ENCODE results near the gene MAP7D3. TPM values are rescaled to one million over a fixed set of nuclear protein-coding genes. Genes with fewer than 3 reads are reported as not detected.
"Not testable (repeated sequence)": the region's sequence is repeated elsewhere in the genome, so short reads cannot be mapped to it uniquely, and the experiment has no call there.

The MAP7D3 gene, protein sequence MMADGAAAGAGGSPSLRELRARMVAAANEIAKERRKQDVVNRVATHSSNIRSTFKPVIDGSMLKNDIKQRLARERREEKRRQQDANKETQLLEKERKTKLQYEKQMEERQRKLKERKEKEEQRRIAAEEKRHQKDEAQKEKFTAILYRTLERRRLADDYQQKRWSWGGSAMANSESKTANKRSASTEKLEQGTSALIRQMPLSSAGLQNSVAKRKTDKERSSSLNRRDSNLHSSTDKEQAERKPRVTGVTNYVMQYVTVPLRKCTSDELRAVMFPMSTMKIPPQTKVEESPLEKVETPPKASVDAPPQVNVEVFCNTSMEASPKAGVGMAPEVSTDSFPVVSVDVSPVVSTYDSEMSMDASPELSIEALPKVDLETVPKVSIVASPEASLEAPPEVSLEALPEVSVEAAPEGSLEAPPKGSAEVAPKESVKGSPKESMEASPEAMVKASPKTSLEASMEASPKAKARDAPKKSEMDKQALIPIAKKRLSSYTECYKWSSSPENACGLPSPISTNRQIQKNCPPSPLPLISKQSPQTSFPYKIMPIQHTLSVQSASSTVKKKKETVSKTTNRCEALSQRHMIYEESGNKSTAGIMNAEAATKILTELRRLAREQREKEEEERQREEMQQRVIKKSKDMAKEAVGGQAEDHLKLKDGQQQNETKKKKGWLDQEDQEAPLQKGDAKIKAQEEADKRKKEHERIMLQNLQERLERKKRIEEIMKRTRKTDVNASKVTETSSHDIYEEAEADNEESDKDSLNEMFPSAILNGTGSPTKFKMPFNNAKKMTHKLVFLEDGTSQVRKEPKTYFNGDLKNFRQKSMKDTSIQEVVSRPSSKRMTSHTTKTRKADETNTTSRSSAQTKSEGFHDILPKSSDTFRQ
- total RNA-seq, result 14.5 and 19.9 TPM in 2 replicates

DNA sequence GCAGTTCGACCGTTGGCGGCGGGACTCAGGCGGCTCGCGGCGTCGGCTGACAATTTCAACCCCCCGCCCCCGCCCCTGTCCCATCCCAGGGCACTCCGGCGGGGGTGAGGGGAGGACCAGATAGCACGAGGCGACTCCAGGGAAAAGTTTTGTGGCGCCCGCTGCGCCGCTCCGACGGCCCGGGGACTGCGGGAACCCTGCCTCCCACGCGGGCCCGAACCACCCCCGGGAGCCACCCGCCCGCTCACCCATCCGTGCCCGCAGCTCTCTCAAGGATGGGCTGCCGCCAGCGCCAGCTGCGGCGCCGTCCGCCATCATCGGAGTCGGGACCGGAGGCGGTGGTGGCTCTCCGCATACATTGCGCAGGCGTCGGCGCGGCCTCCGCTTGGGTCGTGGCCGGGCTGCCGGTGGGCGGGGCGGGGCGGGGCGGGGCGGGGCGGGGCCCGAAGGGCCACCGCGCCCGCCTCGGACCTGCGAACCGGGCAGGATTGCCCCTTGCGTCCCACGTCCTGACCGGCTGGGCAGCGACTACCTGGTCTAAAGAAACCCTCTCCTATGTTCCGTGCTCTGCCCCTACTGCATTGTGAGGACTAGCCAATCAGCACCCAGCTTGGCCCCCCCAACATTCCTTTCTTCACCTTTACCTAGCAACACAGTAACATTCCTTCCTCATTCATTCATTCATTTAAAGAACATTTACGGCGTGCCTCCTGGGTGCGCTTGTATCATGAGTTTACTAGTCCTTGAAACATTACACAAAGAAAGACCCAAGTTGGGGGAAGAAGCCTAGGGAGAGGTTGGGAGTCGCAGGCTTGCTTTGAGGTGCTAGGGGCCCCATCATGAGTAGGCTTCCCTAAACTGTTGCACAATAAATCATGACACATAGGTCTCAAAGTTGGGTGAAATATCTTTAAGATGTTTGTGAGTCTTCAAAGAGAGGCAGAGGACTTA is at the start of gene MAP7D3:
TSS of gene MAP7D3 (minus strand) at position 360 of the 951 bp plus-strand sequence. CDS start at position 318, 42 bp downstream.
- TF ChIP-seq, protein P1, sequence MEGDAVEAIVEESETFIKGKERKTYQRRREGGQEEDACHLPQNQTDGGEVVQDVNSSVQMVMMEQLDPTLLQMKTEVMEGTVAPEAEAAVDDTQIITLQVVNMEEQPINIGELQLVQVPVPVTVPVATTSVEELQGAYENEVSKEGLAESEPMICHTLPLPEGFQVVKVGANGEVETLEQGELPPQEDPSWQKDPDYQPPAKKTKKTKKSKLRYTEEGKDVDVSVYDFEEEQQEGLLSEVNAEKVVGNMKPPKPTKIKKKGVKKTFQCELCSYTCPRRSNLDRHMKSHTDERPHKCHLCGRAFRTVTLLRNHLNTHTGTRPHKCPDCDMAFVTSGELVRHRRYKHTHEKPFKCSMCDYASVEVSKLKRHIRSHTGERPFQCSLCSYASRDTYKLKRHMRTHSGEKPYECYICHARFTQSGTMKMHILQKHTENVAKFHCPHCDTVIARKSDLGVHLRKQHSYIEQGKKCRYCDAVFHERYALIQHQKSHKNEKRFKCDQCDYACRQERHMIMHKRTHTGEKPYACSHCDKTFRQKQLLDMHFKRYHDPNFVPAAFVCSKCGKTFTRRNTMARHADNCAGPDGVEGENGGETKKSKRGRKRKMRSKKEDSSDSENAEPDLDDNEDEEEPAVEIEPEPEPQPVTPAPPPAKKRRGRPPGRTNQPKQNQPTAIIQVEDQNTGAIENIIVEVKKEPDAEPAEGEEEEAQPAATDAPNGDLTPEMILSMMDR (IDR thresholded peaks at IDR 0.05; ENCODE audit: insufficient read depth, low read depth, low read length), result no peak
- H3K4me3 ChIP-seq (ENCODE audit: low read depth, low read length), result peak within 1 kb of the TSS; percentile 71
- DNase-seq (ENCODE audit: low read depth), result peak; percentile 48

DNA sequence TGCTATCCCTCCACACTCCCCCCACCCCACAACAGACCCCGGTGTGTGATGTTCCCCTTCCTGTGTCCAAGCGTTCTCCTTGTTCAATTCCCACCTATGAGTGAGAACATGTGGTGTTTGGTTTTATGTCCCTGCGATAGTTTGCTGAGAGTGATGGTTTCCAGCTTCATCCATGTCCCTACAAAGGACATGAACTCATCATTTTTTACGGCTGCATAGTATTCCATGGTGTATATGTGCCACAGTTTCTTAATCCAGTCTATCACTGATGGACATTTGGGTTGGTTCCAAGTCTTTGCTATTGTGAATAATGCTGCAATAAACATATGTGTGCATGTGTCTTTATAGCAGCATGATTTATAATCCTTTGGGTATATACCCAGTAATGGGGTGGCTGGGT is 49.5 kb upstream of the MAP7D3 start, which contains the start of gene ADGRG4:
TSS of gene ADGRG4 (plus strand) at position 243 of the 400 bp plus-strand sequence. CDS start 7,815 bp downstream, outside the sequence.
- H3K4me3 ChIP-seq (ENCODE audit: low read depth, low read length); DNase-seq (ENCODE audit: low read depth): not testable (repeated sequence)

DNA sequence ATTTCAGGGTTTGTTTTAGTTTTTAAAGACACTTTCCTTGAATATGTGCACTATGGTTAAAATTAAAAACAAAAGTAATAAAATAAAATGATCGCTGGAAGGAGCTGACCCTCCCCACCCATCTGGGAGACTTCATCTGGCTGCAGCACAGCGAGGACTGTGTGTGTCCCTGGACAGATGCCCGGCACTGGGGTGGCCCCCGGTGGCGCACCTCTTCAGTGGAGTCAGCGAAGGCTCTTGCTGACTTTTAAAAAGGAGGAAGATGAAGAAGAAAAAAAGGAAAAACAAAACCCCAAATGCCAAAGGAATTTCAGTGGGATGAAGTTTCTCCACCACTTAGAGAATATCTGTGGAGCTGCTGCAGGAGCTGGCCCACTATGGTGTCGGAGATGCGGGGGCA is 44.2 kb upstream of the MAP7D3 start:
- no peak for DNase-seq (ENCODE audit: low read depth)
- H3K4me3 ChIP-seq (ENCODE audit: low read depth, low read length), result no peak overlapping the region

DNA sequence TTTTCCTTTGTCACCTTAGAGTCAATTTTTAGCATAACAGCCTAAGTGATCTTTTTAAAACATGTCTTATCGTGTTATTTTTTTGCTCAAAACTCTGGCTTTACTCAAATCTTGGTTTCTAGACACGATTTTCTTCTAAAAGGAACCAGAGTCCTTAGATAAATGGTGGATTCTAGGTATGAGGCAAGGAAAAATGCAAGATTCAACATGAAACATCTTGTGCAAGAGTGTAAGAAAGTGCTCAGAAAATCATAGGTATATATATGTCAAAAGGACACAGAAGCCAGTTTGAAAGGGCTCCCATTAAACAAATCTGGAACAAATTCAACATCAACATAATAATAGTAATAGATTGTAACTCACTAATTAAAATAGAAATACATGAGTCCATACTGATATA is 41.5 kb upstream of the MAP7D3 start:
- no peak overlapping the region for H3K4me3 ChIP-seq (ENCODE audit: low read depth, low read length)
- TF ChIP-seq, protein P1 (IDR thresholded peaks at IDR 0.05; ENCODE audit: insufficient read depth, low read depth, low read length), result no peak
- DNase-seq (ENCODE audit: low read depth), result no peak

More for the DNA sequence above, 44.2 kb upstream of the MAP7D3 start:
- TF ChIP-seq, protein P1 (IDR thresholded peaks at IDR 0.05; ENCODE audit: insufficient read depth, low read depth, low read length), result no peak

DNA sequence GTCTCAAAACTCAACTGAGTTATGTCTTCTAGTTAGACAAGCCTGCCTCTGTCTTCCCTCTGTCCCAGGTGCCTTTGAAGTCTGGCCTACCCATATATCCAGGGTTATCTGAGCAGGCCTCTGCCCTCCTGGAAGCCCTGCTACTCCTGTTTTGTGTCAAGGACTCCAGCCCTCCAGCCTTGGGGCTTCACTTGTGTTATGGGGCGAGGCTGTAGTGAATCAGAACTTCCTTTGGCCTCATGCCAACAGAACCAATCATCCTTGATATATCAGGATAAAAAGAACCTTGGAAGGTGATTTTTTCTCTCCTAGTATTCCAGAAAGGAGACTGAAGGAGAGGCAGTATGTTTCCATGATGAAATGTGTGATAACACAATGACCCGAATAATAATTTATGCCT is 40.6 kb upstream of the MAP7D3 start:
- H3K4me3 ChIP-seq (ENCODE audit: low read depth, low read length), result no peak overlapping the region
- no peak for DNase-seq (ENCODE audit: low read depth)
- TF ChIP-seq, protein P1 (IDR thresholded peaks at IDR 0.05; ENCODE audit: insufficient read depth, low read depth, low read length), result no peak

DNA sequence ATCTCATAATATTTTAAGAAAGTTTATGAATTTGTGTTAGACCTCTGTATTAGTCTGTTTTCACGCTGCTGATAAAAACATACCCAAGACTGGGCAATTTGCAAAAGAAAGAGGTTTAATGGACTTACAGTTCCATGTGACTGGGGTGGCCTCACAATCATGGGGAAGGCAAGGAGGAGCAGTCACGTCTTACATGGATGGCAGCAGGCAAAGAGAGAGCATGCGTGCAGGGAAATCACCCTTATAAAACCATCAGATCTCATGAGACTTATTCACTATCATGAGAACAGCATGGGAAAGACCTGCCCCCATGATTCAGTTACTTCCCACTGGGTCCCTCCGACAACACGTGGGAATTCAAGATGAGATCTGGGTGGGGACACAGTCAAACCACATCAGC is 35.2 kb upstream of the MAP7D3 start:
- not testable (repeated sequence) for DNase-seq (ENCODE audit: low read depth); H3K4me3 ChIP-seq (ENCODE audit: low read depth, low read length)

DNA sequence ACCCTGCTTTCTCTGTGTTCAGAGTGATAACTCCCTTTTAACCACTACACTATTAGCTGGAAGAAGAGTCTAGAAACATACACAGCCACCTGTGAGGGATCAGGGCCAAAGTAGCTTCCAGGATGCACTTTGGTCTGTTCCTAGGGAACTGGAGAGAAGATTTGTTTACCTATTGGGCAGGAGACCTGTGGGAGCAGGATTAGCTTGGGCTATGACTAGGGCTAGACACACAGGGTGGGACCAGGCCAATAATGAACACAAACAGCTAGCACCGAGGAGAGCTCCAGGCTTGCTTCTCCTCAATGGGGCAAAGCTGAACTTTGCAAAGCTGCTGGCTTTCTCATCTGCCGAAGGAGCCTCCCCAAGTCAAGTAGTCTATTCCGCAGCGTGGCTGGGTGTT is 24.4 kb upstream of the MAP7D3 start:
- DNase-seq (ENCODE audit: low read depth), result no peak
- TF ChIP-seq, protein P1 (IDR thresholded peaks at IDR 0.05; ENCODE audit: insufficient read depth, low read depth, low read length), result no peak
- no peak overlapping the region for H3K4me3 ChIP-seq (ENCODE audit: low read depth, low read length)
